GM19468 (cell line): ENCODE results near the gene AGFG2.

ENCODE experiments used
- ATAC-seq: cut with Tn5 transposase; IDR thresholded peaks from one replicate; pipeline ENCODE4 v1.9.1; 2021; ENCODE audit warnings: mild to moderate bottlenecking, moderate library complexity, moderate number of reproducible peaks; ENCODE audit not compliant: unreplicated experiment; ENCODE audit errors: extremely low read depth

Gene AGFG2

GRCh38 chr7:100583132-100584053 lies 44.4 kb downstream of the AGFG2 start:
- no peak for ATAC-seq

GRCh38 chr7:100584054-100584682 lies 45.2 kb downstream of the AGFG2 start:
- ATAC-seq = no peak

- no peak for ATAC-seq
Measured at GRCh38 chr7:100584683-100585510, 45.9 kb downstream of the AGFG2 start.

GRCh38 chr7:100585511-100586265 lies 46.7 kb downstream of the AGFG2 start, which contains the start of gene LRCH4:
Gene LRCH4 (minus strand): TSS chr7:100586129. CDS start chr7:100586100, 29 bp downstream.
- no peak for ATAC-seq

GRCh38 chr7:100586266-100587025 lies 47.4 kb downstream of the AGFG2 start, which contains the start of gene FBXO24:
Gene FBXO24 (plus strand): TSS chr7:100586328. CDS start chr7:100586626, 298 bp downstream.
- peak; percentile 81 for ATAC-seq

GRCh38 chr7:100588438-100588837 lies 49.4 kb downstream of the AGFG2 start:
- ATAC-seq = no peak

GRCh38 chr7:100589341-100589947 lies 50.4 kb downstream of the AGFG2 start:
- no peak for ATAC-seq

- no peak for ATAC-seq
Measured at GRCh38 chr7:100590077-100590737, 51.2 kb downstream of the AGFG2 start.

- ATAC-seq = no peak
Measured at GRCh38 chr7:100591596-100591995, 52.6 kb downstream of the AGFG2 start.

GRCh38 chr7:100595188-100595587 lies 56.2 kb downstream of the AGFG2 start:
- no peak for ATAC-seq

- ATAC-seq = no peak
Measured at GRCh38 chr7:100598425-100598824, 59.4 kb downstream of the AGFG2 start.

GRCh38 chr7:100599911-100600729 lies 61.1 kb downstream of the AGFG2 start:
- ATAC-seq = no peak

- no peak for ATAC-seq
Measured at GRCh38 chr7:100600730-100601038, 61.7 kb downstream of the AGFG2 start.

- no peak for ATAC-seq
Measured at GRCh38 chr7:100602889-100603725, 64.1 kb downstream of the AGFG2 start.

GRCh38 chr7:100603726-100604027 lies 64.7 kb downstream of the AGFG2 start:
- ATAC-seq = no peak

GRCh38 chr7:100604028-100604975 lies 65.3 kb downstream of the AGFG2 start:
- ATAC-seq = no peak
